IPS DF 4.7 (cell line): ENCODE results near the gene NACA.
"Not testable (repeated sequence)": the region's sequence is repeated elsewhere in the genome, so short reads cannot be mapped to it uniquely, and the experiment has no call there.

ENCODE experiments used
- DNase-seq: peaks from one replicate; pipeline ENCODE4 v3.0.0-alpha.2; 2013; ENCODE audit warnings: low spot score; ENCODE audit errors: extremely low read depth

The NACA gene

DNA sequence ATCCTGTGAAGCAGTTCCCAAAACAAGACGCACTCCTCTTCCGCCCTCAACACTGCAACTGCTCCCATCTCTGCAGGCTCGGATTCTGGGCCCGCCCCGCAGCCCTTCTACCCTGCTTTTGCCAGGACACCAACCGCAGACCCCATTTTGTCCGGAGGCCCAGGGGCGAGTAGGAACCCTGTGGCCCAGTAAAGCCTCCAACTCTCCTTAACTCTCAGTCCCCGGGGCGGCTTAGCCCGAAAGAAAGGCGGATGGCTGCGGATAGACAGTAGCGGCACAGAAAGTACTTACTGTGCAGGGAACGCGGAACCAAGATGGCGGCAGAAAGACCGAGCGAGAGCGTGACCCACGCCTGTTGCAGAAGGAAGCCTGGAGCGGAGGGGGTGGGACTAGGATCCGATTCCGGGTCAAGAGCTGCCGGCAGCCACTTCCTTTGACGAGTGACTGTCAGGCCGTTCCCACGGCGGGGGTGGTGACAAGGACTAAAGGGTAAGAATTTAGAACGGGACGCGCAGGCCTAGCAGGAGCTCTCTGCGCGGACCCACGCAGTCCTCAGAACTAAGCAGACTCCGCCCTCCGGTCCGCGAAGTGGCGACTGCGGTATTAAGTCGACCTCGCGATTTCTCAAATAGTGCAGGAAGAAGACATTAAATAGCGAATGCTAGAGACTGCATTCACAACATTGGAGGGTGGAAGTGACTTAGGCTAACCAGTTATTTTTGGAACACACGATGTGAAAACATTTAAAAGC is at the start of gene NACA:
Gene NACA, minus strand, starts transcription at position 328 of the 751 bp plus-strand sequence. CDS start 778 bp downstream, outside the sequence.
- DNase-seq = peak; percentile 89

DNA sequence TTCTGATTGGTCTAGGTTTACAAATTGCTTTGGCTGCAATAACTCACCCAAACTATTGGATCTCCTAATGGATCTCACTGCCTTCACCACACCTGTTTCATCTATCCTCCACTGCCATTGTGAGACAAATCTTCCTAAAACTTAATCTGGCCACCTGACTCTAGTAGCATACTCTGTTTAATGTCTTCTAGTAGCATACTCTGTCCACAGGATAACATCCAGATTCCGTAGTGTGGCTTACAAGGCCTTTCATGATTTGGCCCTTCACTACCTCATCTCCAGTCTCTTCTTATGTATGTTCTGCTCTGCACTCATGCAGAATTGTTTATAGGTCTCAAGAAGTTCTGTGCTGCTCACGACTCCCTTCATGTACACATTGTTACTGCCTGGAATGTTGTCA is 48.0 kb upstream of the NACA start:
- no peak for DNase-seq

DNA sequence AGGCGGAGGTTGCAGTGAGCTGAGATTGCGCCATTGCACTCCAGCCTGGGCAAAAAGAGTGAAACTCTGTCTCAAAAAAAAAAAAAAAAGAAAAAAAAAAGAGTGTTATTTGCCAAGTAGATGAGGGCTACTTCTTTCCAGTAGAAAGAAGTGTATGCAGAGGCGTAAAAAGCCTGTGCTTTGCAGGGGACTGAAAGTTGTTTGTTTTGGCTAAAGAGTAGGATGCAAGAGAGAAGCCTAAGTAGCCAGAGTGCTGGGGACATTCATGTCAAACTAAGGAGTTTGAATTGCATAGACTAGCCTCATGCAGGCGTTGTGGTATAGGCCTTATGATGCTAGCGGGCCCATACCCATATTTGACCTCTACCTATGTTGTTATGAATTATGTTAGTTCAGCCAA is 47.5 kb upstream of the NACA start:
- no peak for DNase-seq

GRCh38 chr12:56769868-56770267 is 44.8 kb upstream of the NACA start:
- DNase-seq = no peak

DNA sequence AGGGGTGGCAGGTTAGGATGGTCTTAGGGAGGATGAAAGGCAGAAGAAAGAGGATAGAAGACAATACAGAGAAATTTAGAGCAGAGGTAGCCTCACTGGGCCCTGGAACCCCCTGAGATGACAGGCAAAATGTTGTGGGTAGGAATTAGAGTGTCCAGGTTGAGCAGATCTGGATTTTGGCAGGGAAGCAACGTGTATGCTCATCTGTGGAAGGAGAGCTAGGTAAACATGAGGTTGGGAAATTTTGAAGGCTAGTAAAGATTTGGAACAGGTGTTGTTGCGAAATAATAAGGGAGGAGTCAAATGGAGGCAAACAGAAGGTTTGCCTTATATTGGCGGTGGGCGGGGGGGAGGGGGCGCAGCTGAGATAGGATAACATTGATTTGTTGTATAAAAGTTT is 43.3 kb upstream of the NACA start:
- DNase-seq = no peak

DNA sequence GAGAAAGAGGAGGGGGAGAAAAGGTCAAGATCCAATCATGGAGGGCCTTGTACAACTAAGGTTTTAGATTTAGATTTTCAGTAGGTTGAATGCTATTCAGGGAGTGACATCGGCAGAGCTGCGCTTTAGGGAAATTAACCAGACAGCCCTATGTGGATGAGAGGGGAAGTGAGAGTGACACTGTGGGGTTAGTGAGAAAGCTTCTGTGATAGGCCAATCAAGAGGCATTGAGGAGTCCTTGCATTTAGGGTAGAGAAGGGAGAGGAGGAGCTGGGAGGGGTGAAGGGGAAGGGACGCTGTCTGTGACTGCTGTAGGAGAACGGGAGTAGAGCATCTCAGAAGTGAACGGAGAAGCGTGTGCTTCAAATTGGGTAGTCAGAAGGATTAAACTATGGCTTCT is 41.4 kb upstream of the NACA start:
- no peak for DNase-seq

GRCh38 chr12:56763753-56764657 is 38.9 kb upstream of the NACA start:
- no peak for DNase-seq

DNA sequence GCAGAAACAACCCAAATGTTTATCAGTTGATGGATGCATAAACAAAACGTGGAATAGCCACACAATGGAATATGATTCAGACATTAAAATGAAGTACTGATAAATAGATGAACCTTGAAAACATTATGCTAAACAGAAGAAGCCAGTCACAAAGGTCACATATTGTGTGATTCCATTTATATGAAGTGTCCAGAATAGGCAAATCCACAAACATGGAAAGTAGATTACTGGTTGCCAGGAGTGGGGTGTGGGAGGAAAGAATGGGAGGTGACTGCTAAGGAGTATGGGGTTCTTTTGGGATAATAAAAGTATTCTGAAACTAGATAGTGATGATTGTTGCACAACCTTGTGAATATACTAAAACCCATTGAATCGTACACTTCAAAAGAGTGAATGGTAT is 36.7 kb upstream of the NACA start:
- DNase-seq = no peak

DNA sequence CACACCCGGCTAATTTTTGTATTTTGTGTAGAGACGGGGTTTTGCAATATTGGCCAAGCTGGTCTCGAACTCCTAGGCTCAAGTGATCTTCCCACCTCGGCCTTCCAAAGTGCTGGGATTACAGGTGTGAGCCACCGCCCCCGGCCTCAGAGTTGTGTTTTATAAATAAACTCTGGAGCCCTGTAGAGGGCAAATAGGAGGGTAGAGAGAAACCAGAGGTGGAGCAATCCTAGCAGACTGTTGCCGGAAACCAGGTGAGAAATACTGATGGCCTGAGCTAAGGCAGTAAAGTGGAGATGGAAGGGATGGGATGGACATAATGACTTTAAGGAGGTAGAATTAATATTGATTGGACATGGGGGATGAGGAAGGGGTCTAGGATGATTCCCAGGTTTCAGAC is 35.4 kb upstream of the NACA start:
- no peak for DNase-seq

GRCh38 chr12:56759263-56759908 is 34.3 kb upstream of the NACA start:
- DNase-seq = no peak

DNA sequence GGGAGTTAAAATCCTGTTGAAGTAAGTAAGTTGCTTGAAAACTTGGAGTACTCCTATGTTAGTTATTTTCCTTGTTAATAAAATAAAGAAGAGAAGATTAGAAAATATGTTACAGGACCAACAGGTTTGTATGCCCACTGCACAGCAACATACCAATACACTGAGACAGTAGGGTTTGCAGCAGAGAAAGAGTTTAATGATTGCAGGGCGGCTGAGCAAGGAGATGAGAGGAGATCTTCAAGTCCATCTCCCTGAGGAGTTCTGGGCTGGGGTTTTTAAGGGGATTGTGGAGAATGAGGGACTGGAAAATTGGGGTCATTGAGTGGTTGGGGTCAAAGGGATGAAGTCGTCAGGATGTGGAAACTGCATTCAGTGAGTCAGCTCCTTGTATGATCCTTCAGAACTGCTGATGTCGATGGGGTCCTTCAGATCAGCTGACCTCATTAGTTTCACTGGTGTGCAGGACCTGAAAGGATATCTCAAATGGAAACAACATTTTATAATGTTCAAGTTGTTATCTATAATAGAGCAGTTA is 33.7 kb upstream of the NACA start:
- no peak for DNase-seq

DNA sequence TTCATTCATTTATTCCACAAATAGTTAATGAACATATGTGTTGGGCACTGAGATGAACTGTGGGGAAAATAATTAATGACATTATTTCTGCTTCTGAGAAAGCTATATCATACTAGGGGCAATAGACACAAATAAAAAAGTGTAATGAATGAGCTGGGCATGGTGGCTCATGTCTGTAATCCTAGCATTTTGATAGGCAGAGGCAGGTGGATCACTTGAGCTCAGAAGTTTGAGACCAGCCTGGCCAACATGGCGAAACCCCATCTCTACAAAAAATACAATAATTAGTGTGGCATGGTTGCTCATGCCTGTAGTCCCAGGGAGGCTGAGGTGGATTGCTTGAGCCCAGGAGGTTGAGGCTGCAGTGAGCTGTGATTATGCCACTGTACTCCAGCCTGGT is 32.9 kb upstream of the NACA start:
- not testable (repeated sequence) for DNase-seq

DNA sequence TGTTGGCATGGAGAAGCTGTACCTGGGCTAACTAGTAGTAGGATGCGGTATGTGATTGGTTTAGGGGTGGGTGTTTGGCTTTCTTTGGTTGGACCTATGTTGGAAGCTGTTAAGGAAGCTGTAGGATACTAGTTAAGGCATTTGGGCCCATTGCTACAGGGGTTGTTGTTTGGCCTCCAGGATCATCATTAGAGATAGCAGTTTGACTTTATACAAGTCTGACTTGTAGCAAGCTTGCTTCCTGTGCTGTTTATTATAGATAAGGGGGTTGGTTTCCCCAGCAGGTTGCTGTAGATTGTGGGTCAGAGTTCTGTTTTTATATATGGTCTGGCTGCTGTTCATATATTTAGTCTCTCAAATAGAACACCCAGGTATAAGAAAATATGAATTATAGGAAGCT is 28.5 kb upstream of the NACA start:
- no peak for DNase-seq

DNA sequence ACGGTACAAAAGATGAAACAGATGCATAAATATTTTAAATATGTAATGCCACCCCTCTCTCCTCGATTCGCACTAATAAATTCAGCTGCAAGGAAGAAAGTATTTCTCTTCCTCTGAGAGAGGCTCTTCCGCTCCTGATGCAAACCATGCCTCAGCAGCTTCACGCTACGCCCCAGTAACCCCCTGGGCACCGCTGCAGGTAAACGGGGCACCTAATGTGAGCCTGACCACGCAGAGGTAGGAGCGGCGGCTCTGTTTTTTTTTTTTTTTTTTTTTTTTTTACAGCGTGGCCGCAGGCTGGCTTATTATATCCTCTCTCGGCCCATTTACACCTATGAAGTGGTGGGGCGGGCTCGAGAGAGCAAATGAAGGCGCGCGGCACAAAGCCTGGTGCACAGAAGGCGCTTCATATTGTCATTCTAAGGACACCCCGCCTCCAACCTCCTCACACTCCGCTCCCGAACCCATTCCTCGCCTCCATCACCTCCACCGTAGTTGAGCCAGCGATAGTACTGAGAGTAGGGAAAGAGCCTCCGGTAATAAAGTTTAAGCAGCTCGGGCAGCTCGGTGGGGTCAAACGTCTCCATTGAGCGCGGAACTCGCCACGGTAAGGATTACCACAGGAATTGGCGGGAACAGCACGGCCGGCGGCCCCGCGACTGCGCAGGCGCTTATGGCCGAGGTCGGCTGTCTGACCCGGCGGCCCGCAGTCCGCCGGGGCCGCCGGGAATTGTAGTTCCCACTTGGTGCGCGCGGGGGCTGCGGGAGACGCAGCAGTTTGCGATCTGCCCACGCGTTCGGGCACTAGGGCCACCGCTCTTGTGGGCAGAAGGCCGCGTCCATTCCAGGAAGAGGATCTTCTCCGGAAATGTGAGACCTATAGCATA is 26.9 kb upstream of the NACA start, which contains the start of gene PRIM1:
Gene PRIM1, minus strand, starts transcription at position 612 of the 887 bp plus-strand sequence. Its CDS starts 25 bp downstream, at position 587.
- DNase-seq = no peak

DNA sequence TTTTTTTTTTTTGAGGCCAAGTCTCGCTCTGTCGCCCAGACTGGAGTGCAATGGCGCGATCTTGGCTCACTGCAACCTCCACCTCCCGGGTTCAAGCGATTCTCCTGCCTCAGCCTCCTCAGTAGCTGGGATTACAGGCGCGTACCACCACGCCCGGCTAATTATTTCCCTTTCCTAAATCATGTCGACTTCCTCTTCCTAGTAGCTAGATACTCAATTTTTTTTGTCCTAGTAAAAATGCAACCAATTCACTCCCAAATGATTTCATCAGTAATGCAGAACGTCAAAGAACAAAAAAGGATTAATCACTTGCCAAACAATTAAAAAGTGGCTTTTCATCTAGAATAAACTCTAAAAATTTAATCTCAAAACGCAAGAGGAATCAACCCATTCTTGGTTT is 25.5 kb upstream of the NACA start:
- DNase-seq = not testable (repeated sequence)

- no peak for DNase-seq
Measured at GRCh38 chr12:56749853-56750252, 24.8 kb upstream of the NACA start.

- DNase-seq = no peak
Measured at GRCh38 chr12:56749359-56749758, 24.3 kb upstream of the NACA start.

- no peak for DNase-seq
Measured at GRCh38 chr12:56728139-56728861, 3.2 kb upstream of the NACA start.

GRCh38 chr12:56726196-56726675 is 1.1 kb upstream of the NACA start:
- DNase-seq = not testable (repeated sequence)

DNA sequence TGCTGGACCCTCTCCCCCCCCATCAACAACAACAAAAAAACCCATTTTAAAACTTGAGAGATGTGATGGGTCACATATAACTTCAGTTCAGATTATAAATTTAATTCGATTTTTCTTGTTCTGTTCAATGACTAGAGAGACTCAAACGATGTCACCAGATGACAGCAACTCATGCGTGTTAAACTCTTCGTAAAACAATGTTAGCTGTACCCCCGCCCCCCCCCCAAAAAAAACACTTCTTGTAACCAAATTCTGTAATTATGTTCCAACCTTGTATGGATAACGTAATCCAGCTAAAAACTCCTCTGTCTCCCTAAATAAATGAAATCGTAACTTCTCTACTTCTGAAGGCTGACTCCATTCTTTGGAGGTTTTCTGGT is 614 bp upstream of the NACA start:
- no peak for DNase-seq
